ENCODE results near the gene ADAMTS13.

DNA sequence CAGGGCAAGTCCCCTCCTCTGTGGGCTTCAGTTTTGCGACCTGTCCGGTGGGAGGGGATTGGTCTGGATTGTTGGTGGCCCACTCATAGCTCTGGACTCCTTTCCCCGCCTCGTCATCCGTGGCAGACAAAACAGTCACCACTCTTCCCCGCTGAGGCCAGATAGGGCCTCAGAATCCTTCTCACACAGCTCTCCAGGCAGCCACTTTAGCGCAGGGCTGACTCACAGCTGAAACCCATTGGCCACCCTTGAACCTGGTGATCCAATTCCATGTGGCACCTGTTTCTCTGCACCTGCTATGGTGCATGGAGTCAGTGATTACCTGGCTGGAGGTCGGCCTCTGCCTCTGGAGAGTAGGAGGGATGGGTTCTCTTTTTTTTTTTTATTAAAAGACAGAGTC is 21.8 kb downstream of the ADAMTS13 start:
- TF ChIP-seq CTCF (IDR thresholded peaks at IDR 0.05) = no peak
- TF ChIP-seq POLR2A (IDR thresholded peaks at IDR 0.05) = no peak
